ENCODE measurements around the gene COX14.

Gene COX14

DNA sequence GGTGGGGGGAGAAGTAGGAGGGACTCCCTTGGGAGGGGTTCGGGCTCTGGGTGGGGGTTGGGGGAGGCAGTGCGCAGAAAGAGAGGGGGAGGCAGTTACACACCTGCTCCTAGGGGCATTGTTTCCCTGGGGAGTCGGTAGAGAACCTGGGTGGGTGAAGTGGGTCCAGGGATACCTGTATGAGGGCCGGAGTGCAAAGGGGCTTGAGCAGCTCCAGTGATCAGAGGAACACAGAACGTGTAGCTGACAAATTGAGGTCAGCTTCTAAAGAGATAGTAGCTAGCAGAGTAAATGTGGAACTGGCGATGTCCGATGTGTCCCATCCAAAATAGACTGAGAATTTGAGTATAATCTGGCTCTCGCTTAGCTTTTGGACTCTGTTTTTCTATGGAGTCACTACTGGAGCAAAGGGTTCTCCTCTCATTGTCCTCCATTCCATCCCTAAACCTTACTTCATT is 26.4 kb upstream of the COX14 start:
- no peak for DNase-seq

DNA sequence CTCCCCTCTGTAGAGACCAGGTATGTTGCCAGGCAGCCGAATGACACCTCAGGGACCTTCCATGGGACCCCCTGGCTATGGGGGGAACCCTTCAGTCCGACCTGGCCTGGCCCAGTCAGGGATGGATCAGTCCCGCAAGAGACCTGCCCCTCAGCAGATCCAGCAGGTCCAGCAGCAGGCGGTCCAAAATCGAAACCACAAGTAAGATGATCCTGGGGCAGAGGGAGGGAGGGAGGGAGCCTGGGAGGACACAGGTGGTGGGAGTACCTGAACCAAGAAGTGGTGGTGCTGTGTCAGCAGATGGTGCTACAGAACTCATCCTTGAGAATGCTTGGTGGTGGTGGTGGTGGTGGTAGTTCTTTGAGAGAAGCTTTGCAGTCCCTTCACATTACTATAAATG is 25.9 kb upstream of the COX14 start:
- no peak for DNase-seq

DNA sequence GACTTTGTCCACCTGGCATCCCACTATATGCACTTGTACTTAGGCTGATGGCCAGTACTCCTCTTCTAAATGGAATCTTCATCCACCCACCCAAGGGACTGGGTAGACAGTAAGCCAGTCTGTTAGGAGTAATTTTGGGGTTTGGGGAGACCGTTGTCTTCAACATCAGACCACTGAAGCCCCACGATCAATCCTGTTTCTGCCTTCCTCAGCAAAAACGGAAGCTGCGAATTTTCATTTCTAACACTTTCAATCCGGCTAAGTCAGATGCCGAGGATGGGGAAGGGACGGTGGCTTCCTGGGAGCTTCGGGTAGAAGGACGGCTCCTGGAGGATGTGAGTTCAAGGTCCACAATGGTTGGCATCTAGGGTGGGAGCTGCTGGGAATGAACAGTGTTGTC is 24.9 kb upstream of the COX14 start:
- no peak for DNase-seq

DNA sequence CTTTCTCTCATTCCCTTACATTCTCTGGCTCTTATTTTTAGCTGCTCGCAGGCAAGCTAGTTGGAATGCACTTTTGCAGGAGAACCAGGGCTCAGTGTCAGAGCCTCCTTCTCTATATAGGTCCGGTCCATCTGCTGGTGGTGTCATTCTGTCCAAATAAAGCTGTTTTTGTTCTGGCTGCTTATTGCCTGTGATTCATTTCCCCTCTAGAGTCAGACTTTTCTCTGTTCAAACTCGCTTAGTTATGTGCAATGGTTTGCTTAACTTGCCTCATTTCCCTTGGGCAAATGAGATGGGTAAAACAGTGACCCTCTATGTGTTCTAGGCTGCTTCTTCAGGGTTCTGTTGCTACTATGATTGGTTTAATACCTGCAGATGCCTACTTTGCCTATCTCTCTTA is 24.0 kb upstream of the COX14 start:
- no peak for DNase-seq

DNA sequence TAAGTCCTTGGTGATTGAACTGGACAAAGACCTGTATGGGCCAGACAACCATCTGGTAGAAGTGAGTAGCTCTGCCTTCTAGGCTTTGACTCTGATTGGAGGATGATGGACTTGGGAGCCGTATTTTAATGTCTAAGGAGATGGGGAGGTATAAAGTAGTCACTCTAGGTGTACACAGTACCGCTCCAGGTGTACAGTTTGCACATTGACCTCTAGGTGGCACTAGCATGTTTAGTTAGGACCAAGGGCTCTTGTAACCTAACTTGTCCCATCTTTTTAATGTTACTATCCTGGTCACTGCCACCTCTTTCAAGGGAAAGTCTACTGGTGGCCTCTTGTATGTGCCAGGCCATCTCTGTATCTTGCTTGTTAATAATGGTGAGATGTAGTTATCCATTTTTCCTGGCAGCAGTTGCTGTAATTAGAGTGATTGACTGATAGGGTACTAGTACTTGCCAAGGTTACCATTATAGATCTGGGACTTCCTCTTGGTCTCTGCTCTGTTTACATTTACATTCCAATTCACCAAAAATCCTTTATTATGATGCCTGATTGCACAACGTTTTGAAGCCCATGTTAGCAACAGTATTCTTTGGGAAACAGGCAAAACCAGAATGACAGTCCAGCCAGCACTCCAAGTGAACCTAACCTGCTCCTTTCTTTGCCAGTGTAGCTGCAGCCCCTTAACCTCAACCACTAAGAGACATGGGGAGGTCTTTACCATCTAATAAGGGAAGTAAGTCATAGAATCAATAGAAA is 23.3 kb upstream of the COX14 start:
- DNase-seq: peak; percentile 53 to 75

DNA sequence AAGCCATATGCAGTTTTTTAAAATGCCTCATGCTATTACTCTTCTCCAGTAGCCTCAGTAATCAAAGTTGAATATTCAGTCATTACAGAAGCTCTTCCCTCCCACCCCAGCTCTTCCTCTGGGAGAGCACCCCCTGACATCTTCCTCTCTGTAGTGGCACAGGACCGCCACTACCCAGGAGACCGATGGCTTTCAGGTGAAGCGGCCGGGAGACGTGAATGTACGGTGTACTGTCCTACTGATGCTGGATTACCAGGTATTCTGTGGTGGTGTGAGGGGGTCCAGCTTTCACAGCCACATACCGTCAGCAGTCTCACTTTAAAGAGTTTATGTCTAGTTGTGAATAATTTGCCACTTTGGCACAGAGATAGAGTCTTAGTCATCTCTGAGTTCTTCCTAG is 22.3 kb upstream of the COX14 start:
- DNase-seq: no peak

DNA sequence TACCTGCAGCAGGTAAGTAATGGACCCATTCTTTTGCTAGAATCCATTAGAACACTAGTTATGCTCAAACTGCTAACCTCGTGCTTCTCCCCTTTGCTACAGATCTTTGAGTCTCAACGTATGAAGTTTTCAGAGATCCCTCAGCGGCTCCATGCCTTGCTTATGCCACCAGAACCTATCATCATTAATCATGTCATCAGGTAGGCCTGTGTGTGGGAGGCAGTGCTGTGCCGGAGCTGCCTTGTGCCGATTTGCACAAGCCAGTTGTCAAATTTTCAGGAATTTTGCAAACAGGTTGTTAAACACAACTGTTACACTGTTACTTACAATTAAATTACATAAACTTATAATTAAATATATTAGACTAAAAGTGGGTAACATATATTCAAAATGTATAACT is 21.6 kb upstream of the COX14 start:
- no peak for DNase-seq

DNA sequence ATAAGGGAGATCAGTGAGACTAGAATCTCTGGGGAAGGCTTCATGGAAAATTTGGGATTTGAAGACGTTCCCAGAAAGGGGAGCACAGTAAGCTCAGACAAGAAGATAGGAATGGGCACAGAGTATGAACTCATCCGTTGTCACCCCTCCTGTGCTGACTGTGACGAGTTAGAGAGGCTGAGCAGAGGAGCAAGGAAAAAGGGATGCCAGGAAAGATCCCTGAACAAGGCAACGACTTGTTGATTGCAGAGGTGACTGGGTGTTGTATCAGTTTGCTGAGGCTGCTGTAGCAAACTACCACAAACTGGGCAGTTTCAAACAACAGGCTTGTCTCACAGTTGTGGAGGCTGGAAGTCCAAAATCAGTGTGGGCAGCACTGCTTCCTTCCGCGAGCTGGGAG is 14.1 kb upstream of the COX14 start:
- no peak for DNase-seq

DNA sequence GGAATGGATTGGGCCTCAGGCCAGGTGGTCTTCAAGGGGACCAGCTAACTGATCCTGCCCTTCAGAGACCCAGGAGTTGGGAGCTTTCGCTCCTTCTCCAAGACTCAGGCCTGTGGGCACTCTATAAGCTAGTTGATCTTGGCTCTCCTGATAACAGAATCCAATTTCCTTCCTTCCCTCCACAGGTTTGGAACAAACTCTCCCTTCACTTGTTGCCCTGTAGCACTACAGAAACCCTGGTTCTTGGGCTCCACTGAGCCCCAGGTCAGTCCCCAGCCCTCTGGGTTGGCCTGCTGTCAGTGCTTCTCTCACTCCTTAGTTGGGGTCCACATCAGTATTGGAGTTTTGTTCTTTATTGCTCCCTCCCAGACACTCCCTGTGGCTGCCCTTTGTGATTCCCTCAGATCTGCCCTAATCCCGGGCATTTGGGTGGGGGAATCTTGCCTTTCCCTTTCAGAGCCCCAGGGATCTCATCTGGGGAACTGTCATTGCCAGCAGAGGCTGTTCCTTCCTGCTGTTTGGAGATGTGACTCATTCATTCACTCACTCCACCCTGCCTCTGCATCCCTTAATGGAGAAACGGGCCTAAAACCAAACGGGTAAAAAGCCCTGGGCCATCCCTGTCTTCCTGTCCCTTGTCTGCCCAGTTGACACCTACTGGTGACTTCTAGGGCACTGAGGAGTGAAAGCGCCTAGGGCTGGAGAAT is 12.6 kb upstream of the COX14 start:
- no peak for DNase-seq

DNA sequence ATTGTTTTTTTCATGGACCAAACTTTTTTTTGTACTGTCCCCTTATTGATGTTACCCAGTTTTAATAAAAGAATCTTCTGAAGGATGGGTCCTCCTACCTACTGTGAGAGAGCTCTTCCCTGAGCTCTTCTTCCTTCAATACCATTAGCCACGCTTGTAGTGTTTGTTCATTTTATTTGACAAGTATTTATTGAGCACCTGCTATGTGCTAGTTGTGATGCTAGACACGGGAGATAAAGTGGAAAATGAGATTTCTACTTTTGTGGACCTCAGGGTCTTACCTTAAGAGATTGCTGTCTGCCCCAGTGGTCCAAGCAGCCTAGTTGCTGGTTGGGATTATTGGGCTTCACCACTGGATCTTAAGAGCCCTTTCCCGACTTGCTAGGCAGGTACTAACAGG is 11.5 kb upstream of the COX14 start:
- DNase-seq: no peak

DNA sequence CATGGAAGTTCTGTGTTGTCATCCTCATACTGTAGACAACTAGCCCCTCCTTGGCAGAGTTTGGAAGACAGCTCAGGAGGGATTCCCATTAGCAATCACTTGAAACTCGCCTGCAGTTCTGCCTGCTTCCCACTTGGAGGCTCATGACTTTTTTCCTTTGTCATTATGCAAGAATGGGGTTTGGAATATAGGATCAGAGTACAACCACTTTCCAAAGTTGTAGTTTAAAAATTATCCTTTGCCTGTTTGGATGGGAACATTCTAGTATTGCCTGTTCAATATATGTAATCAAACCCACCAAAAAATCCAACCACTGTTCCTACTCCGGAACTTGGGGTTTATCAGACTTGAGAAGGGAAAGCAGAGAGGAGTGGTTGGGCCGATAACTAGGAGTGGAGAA is 10.4 kb upstream of the COX14 start:
- no peak for DNase-seq

DNA sequence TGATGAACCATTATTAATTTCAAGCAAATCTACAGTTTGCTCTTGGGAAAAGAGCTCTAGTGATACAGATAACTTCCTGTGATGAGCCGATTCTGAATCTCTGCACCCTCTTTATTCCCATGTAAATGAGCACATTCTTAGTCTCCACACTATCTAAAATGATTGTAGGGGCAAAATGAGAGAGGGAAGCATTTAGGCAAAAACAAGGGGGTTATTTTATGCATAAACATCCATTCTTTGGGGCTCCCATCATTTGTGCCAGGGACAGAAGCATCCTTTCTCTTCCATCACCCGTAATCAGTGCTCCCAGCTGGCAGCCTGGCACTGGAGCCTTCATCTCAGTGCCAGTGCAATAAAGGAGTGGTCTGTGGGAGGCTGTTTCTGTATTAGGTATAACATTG is 9.9 kb upstream of the COX14 start:
- no peak for DNase-seq

DNA sequence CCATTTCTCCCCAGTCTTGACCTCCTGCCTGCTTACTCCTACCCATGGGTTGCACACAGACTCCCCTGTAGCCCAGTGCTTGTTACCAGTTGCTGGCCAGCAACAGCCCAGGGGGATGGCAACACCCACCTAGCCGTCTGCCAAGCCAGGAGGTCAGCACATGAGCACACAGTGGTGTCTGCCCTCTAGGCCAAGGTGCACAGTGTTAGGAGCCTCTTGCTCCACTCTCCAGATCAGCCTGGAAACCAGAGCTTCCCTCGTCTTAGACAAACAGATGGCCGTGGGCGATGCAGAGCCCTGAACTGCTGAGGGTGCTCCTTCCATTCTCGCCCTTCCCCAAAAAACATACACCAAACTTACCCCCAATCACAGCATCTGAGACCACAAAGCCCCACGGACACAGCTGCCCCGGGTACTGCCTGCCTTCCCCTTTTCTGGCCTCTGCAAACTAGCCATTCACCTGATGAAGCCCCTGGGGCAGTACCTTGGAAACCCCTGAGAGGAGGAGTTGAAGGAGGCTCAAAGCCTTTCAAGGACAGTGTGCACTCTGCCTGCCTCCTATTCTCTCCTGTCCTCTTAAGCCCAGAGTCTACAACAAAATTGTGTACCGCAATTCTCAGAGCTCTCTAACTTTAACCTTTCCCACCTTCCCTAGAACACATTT is 9.3 kb upstream of the COX14 start:
- no peak for DNase-seq

DNA sequence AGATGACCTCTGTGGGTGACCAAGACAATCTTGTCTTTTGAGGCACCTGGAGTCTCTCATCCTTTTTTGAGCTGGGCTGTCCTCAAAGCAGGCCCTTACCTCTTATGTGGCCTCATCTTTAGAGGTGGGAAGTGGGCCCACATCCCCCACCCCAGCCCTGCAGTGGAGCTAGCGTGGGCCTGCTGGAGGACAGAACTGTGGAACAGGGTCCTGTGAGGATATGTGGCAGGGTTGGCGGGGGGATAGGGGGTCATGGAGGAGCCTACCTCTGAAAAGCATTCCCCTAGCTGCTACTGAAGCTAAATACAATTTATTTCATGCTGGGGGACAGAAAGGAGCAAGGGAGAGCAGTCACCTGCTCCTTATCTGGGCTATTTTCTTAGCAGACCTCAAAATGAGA is 8.7 kb upstream of the COX14 start:
- DNase-seq: no peak

DNA sequence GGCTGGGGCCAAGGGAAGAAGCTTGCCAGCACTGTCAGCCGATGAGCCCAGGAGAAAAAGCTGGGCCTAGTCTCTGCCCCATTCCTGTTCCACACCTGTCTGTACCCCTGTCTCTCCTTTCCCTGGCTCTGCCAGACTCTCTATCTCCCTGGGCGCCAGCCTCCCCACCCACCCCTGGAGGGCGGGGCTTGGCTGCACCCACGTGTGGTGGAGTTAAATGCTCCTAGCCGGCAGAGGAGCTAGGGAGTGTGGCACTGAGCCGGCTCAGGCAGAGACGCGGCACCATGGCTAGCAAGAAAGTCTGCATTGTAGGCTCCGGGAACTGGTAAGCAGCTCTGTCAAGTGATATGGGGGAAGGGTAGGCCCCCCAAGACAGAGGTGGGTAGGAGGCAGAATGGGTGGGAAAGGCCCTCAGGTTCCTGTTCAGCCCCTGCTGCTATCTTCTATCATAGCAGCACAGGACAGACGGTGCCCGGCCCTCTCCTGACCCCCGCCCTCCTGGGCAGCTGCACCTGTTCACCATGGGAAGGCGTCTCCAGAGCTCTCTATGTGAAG is 8.2 kb upstream of the COX14 start, which contains the start of gene GPD1:
Gene GPD1 (plus strand): TSS at position 242 of the 555 bp plus-strand sequence. CDS start 43 bp downstream, at position 285.
- no peak for DNase-seq

DNA sequence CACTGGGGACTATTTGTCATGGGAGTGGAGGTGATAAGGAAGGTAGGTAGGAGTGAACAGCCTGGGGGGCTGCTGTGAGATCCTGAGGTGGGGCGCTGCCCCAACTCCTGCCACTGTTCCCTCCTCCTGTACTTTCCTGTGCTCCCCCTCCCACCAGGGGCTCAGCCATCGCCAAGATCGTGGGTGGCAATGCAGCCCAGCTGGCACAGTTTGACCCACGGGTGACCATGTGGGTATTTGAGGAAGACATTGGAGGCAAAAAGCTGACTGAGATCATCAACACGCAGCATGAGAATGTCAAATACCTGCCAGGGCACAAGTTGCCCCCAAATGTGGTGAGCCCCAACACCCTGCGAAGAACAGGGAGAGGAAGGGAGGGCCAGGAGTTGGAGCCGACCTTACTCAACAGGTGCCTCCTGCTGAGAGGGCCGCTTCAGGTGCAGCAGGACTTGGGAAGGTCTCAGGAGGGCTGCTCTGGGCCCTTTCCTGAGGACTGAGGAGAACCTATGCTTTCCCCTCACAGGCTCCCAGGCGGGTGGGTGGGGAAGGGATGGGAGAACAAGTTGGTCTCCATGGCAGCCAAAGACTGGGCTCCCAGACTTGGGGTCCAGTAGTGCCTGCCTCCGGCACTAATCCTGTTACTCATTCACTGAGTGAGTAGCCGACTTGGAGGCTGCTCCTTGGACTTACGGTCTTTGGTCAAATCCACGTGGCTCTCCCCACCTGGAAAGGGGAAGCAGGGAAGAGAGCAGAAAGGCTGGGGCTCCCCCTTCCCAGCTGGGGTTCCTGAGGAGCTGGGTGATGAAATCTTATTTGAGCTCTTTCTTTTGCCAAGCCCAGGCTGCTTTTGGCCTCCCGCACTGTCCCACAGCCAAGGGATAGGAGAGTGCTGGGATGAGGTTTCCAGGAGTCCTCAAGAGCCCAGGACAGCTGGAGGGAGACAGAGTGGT is 7.3 kb upstream of the COX14 start:
- no peak for DNase-seq

DNA sequence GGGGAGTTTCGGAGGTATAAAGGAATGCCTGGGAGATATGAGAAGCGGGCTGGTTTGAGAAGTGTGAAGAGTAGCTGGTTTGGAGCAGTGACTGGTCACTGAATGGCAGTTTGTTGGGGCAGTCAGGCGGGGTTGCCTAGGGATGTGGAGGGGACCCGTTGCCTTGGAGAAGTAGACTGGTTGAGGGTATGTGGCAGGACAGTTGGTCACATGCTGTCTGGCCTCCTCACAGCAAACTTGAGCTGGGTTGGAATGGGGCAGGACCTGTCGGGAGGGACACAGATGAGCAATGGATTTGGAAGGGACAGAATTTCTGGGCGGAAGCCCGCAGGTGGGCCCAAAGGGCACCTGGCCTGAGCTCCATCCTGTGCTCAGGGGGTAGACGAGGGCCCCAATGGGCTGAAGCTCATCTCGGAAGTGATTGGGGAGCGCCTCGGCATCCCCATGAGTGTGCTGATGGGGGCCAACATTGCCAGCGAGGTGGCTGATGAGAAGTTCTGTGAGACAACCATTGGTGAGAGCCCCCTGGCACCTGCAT is 6.1 kb upstream of the COX14 start:
- no peak for DNase-seq

DNA sequence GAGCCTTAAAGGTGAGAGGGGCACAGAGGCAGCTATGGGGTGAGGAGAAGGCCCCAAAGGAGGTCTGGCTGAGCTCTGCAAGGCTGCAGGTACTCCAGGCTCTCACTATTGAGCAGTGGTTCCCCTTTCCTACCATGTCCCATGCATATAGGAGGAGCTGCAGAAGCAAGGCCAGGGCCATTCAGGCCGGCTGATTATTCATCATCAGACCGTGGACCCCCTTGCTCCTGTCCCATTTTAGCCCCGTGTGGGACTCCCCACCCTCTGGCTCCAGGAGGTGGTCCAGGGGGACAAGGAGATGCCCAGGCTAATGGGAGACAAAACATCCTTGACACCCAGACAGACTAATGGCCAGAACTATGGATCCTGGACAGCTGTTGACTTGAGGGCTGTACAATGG is 5.1 kb upstream of the COX14 start:
- no peak for DNase-seq

DNA sequence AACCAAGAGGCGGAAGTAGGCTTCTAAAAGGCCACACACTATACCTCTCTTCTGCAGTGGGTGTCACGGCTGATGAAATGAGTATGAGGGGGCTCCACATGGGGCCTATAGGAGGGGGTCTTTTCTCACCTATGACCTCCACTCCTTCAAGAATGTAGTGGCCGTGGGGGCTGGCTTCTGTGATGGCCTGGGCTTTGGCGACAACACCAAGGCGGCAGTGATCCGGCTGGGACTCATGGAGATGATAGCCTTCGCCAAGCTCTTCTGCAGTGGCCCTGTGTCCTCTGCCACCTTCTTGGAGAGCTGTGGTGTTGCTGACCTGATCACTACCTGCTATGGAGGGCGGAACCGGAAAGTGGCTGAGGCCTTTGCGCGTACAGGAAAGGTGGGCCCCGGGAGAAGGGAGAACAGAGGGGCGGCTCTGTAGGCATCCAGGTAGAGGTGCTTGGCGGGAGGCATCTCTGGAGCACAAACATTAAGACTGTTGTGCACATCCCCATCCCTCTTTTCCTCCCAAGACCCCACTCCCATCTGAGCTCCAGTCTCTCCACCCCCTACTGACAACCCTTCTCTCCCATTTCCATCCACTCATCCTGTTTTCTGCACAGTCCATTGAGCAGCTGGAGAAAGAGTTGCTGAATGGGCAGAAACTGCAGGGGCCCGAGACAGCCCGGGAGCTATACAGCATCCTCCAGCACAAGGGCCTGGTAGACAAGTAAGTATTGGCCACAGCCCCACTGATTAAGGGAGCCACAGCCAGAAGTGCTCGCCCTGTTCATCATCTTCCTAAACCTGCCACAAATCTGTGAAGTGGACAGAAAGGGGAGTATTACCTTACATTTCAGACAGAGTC is 4.4 kb upstream of the COX14 start:
- DNase-seq: no peak

DNA sequence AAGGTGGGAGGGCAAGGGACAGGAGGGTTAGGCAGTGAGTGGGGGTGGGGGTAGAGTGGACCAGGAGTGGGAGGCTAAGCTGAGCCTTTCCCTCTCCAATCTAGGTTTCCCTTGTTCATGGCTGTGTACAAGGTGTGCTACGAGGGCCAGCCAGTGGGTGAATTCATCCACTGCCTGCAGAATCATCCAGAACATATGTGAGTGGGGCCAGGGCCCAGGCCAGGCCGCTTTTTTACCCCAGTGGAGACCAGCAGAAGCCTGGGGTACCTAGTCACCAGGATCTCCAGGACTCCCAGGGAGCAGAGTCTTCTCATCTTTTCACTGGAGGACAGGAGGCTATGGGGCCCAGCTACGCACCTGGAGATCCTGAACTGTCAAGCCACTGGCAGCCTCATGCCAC is 2.7 kb upstream of the COX14 start:
- no peak for DNase-seq

DNA sequence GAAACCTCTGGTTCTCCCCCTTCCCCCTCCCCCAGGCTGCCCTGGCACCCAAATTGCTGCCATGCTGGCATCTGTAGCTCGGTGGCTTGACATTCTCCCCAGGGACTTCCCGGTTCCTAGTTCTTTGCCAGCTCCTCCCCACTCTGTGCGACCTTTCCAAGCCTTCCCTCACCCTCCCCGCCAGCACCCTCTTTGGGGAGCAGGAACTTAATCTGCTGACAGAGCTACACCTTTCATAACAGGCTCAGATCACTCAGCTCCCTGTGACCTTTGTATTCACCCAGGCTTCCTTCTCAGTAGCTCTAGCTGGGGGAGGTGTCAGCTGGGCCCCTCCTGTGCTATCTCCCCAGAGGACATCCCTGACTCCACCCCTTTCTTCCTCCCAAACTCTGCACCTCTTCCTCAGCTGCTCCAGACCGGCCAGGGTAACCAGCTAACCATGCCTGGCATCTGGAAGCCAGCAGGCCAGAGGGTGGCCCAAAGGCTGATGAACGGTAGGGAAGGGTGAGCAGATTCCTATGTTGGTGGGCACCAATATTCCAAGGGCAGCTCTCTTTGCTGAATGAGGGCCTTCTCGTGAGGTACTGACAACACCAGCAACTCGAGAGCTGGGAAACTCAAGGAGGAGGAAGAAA is 1.8 kb upstream of the COX14 start:
- no peak for DNase-seq
